Liver (tissue), 9 donors: ENCODE data around the gene SH2D3C. TPM values are rescaled to one million over a fixed set of nuclear protein-coding genes. Genes with fewer than 3 reads are reported as not detected.

Experiments used
- DNase-seq: peaks from one replicate; pipeline ENCODE4 v3.0.0-alpha.2; 2017; ENCODE audit warnings: low spot score
- H3K27ac ChIP-seq, 2 donors: one replicate each; pipeline ENCODE4 v1.7.0; 2013; ENCODE audit warnings: inconsistent platforms in 2 of 2, low read length in 2 of 2, control low read depth in 1 of 2, low read depth in 1 of 2, mild to moderate bottlenecking in 1 of 2
- H3K27me3 ChIP-seq, 4 donors: one replicate each; pipeline versions ENCODE4 v1.6.1 to v1.7.0; 2013; ENCODE audit warnings: low read length in 3 of 4, inconsistent platforms in 1 of 4, mild to moderate bottlenecking in 1 of 4, moderate library complexity in 1 of 4; ENCODE audit not compliant: control insufficient read depth in 4 of 4, insufficient read depth in 4 of 4
- H3K36me3 ChIP-seq, 4 donors: one replicate each; pipeline versions ENCODE4 v1.6.1 to v1.7.0; 2013; ENCODE audit warnings: low read length in 3 of 4, mild to moderate bottlenecking in 3 of 4, low read depth in 1 of 4, moderate library complexity in 1 of 4; ENCODE audit not compliant: control insufficient read depth in 4 of 4, insufficient read depth in 3 of 4
- H3K4me1 ChIP-seq, 4 donors: one replicate each; pipeline versions ENCODE4 v1.6.1 to v1.7.0; 2013; ENCODE audit warnings: low read length in 3 of 4, mild to moderate bottlenecking in 3 of 4, moderate library complexity in 1 of 4; ENCODE audit not compliant: control insufficient read depth in 4 of 4, insufficient read depth in 4 of 4
- H3K4me3 ChIP-seq, 3 donors: one replicate each; pipeline versions ENCODE4 v1.6.1 to v1.7.0; 2013; ENCODE audit warnings: low read length in 3 of 3, control low read depth in 1 of 3, low read depth in 1 of 3, mild to moderate bottlenecking in 1 of 3
- H3K9ac ChIP-seq, 2 donors: one replicate each; pipeline ENCODE4 v1.7.0; 2013; ENCODE audit warnings: low read length in 2 of 2, mild to moderate bottlenecking in 2 of 2, moderate library complexity in 2 of 2, control low read depth in 1 of 2, low read depth in 1 of 2
- H3K9me3 ChIP-seq, 4 donors: one replicate each; pipeline versions ENCODE4 v1.6.1 to v1.7.0; 2013; ENCODE audit warnings: low read length in 3 of 4; ENCODE audit not compliant: control insufficient read depth in 4 of 4
- ATF3 ChIP-seq: IDR thresholded peaks from 2 replicates; pipeline ENCODE4 v1.6.1; 2016; ENCODE audit warnings: antibody characterized with exemption
- CTCF ChIP-seq: fragments of 150-350 bp; IDR thresholded peaks from 2 replicates; pipeline ENCODE4 v1.5.1; 2017; ENCODE audit warnings: improper control_type of control experiment, low read depth, low read length; ENCODE audit not compliant: missing input control
- EGR1 ChIP-seq, 2 donors: IDR thresholded peaks; 2 replicates each; pipeline ENCODE4 v1.6.1; 2016 to 2018; ENCODE audit warnings: antibody characterized with exemption in 2 of 2, low read depth in 2 of 2
- FOXA1 ChIP-seq: IDR thresholded peaks from 2 replicates; pipeline ENCODE4 v1.6.1; 2016; ENCODE audit warnings: antibody characterized with exemption
- FOXA2 ChIP-seq: IDR thresholded peaks from 2 replicates; pipeline ENCODE4 v1.6.1; 2016; ENCODE audit warnings: antibody characterized with exemption
- GABPA ChIP-seq, 2 donors: IDR thresholded peaks in 1 of 2; conservative IDR thresholded peaks in 1 of 2; 2 replicates each; pipeline ENCODE4 v1.6.1; 2016; ENCODE audit warnings: antibody characterized with exemption in 2 of 2, mild to moderate bottlenecking in 1 of 2, moderate library complexity in 1 of 2
- HNF4A ChIP-seq, 2 donors: conservative IDR thresholded peaks; 2 replicates each; pipeline ENCODE4 v1.6.1; 2016; ENCODE audit warnings: antibody characterized with exemption in 2 of 2, mild to moderate bottlenecking in 2 of 2
- HNF4G ChIP-seq: IDR thresholded peaks from 2 replicates; pipeline ENCODE4 v1.6.1; 2016; ENCODE audit warnings: antibody characterized with exemption
- JUND ChIP-seq, 2 donors: IDR thresholded peaks; 2 replicates each; pipeline ENCODE4 v1.6.1; 2016; ENCODE audit warnings: antibody characterized with exemption in 2 of 2
- MAX ChIP-seq: IDR thresholded peaks from 2 replicates; pipeline ENCODE4 v1.6.1; 2016; ENCODE audit warnings: antibody characterized with exemption
- NR2F2 ChIP-seq: IDR thresholded peaks from 2 replicates; pipeline ENCODE4 v1.6.1; 2016; ENCODE audit warnings: antibody characterized with exemption
- RAD21 ChIP-seq, 2 donors: IDR thresholded peaks; 2 replicates each; pipeline ENCODE4 v1.6.1; 2016; ENCODE audit warnings: antibody characterized with exemption in 2 of 2, mild to moderate bottlenecking in 2 of 2
- REST ChIP-seq: IDR thresholded peaks from 2 replicates; pipeline ENCODE4 v1.6.1; 2016; ENCODE audit warnings: antibody characterized with exemption, mild to moderate bottlenecking
- RXRA ChIP-seq, 2 donors: IDR thresholded peaks; 2 replicates each; pipeline ENCODE4 v1.6.1; 2017 to 2018; ENCODE audit warnings: antibody characterized with exemption in 2 of 2, mild to moderate bottlenecking in 1 of 2
- SP1 ChIP-seq: IDR thresholded peaks from 2 replicates; pipeline ENCODE4 v1.6.1; 2018; ENCODE audit warnings: antibody characterized with exemption, mild to moderate bottlenecking
- TAF1 ChIP-seq: conservative IDR thresholded peaks from 2 replicates; pipeline ENCODE4 v1.6.1; 2016; ENCODE audit warnings: antibody characterized with exemption, mild to moderate bottlenecking
- YY1 ChIP-seq: IDR thresholded peaks from 2 replicates; pipeline ENCODE4 v1.6.1; 2016; ENCODE audit warnings: antibody characterized with exemption, mild to moderate bottlenecking
- WGBS: extraction: QIAGEN DNeasy Blood & Tissue Kit; methylation state at CpG from one replicate; pipeline ENCODE4 v1.1.7; 2013; 5-methylcytosine and 5-hydroxymethylcytosine counted together
- polyA plus RNA-seq, 2 donors: library from polyadenylated mRNA; stranded (reverse) in 1 of 2; unstranded in 1 of 2; fragments of 200-250 nt in 1 of 2; fragments of >200 nt in 1 of 2; fragmentation: Nextera tagmentation in 1 of 2; extraction: Ambion mirVana in 1 of 2; gene quantifications; one replicate each; pipeline versions ENCODE4 v1.2.1 to v1.2.3, GENCODE V29; 2013 to 2015
- total RNA-seq, 2 donors: library from RNA; depleted of rRNA; stranded (reverse); fragments of >200 nt; gene quantifications; one replicate each; pipeline ENCODE4 v1.2.3, GENCODE V29; 2014
- donor health status: healthy.
- donor health status: healthy.
- donor health status: healthy.
- donor health status: healthy.
- donor health status: healthy.

SH2D3C gene
- total and polyA plus RNA-seq, 4 donors = 2.2 to 5.1 (median 3.9) TPM

- no peak for TF ChIP-seq REST
- TF ChIP-seq FOXA2 = no peak
- TF ChIP-seq ATF3 = no peak
- no peak for TF ChIP-seq RAD21 (IDR thresholded peaks at IDR 0.05)
- TF ChIP-seq TAF1 = no peak
- no peak for TF ChIP-seq JUND (IDR thresholded peaks at IDR 0.05)
- TF ChIP-seq YY1 = no peak
- TF ChIP-seq RXRA (IDR thresholded peaks at IDR 0.05) = no peak
These were observed 72.7 kb downstream of the SH2D3C start (continued) for GRCh38 chr9:127705577-127706379.

- Histone ChIP-seq H3K4me3 (no peak overlapping the region), H3K9me3 (no peaks in the 10 kb centered on the region), H3K4me1 (peaks cover 2 to 6% (median 3%) of the 10 kb centered on the region in 4 donors), H3K27me3 (no peaks in the 10 kb centered on the region), H3K36me3 (no peaks in the 10 kb centered on the region), H3K9ac (no peak overlapping the region), H3K27ac (no peak overlapping the region)
- WGBS = 81% methylated on average over 9 of the region's 9 CpGs
- TF ChIP-seq YY1 = no peak
- TF ChIP-seq EGR1 (IDR thresholded peaks at IDR 0.05; ENCODE audit: low read depth in 2 of 2) = no peak
- DNase-seq = no peak
These were observed 75.0 kb downstream of the SH2D3C start for GRCh38 chr9:127703289-127703946.

GRCh38 chr9:127700594-127701255 lies 77.7 kb downstream of the SH2D3C start:
- no peaks in the 10 kb centered on the region for H3K9me3 ChIP-seq
- no peaks in the 10 kb centered on the region for H3K36me3 ChIP-seq
- H3K4me3 ChIP-seq = no peak overlapping the region
- H3K27ac ChIP-seq = no peak overlapping the region
- no peak overlapping the region for H3K9ac ChIP-seq
- no peak for DNase-seq
- WGBS = 78% methylated on average over 5 of the region's 5 CpGs
- no peaks in the 10 kb centered on the region for H3K27me3 ChIP-seq
- peaks cover 2 to 6% (median 3%) of the 10 kb centered on the region in 4 donors for H3K4me1 ChIP-seq
- no peak for TF ChIP-seq FOXA1
- no peak for TF ChIP-seq REST
- TF ChIP-seq SP1 = no peak
- TF ChIP-seq CTCF = no peak
- TF ChIP-seq RAD21 (IDR thresholded peaks at IDR 0.05) = no peak
- no peak for TF ChIP-seq ATF3
- no peak for TF ChIP-seq HNF4G
- no peak for TF ChIP-seq NR2F2
- TF ChIP-seq GABPA (IDR thresholded peaks at IDR 0.05 in 1 of 2, conservative IDR thresholded peaks at IDR 0.05 in 1 of 2) = no peak
- no peak for TF ChIP-seq HNF4A (conservative IDR thresholded peaks at IDR 0.05)
- TF ChIP-seq EGR1 (IDR thresholded peaks at IDR 0.05; ENCODE audit: low read depth in 2 of 2) = no peak
- TF ChIP-seq RXRA (IDR thresholded peaks at IDR 0.05) = no peak
- no peak for TF ChIP-seq TAF1
- no peak for TF ChIP-seq MAX
- no peak for TF ChIP-seq FOXA2
